Measurements from ENCODE around the gene TPST2. TPM values are rescaled to one million over a fixed set of nuclear protein-coding genes. Genes with fewer than 3 reads are reported as not detected.

Gene TPST2
- total RNA-seq, 4 donors from 2014 or later: 99.2 to 154 (median 121) TPM

GRCh38 chr22:26522012-26522411 is 67.9 kb downstream of the TPST2 start:
- Histone ChIP-seq H3K27me3 (no peaks in the 10 kb centered on the region), H3K4me1 (no peaks in the 10 kb centered on the region), H3K36me3 (peaks cover 7 to 20% of the 10 kb centered on the region in 2 donors), H3K27ac (no peak overlapping the region), H3K4me3 (replicated peaks in 1 of 3) (no peak overlapping the region), H3K9me3 (no peaks in the 10 kb centered on the region)
- TF ChIP-seq CTCF (IDR thresholded peaks at IDR 0.05) (no peak), POLR2A (IDR thresholded peaks at IDR 0.05) (no peak)
- intact Hi-C loops (cut with DNase I): no loop called here
- DNase-seq: no peak
- 96% methylated on average over 2 of the region's 2 CpGs for WGBS, 2 donors

GRCh38 chr22:26517429-26517828 is 72.5 kb downstream of the TPST2 start:
- WGBS, 2 donors: 96 to 98% methylated on average over 5 of the region's 5 CpGs

DNA sequence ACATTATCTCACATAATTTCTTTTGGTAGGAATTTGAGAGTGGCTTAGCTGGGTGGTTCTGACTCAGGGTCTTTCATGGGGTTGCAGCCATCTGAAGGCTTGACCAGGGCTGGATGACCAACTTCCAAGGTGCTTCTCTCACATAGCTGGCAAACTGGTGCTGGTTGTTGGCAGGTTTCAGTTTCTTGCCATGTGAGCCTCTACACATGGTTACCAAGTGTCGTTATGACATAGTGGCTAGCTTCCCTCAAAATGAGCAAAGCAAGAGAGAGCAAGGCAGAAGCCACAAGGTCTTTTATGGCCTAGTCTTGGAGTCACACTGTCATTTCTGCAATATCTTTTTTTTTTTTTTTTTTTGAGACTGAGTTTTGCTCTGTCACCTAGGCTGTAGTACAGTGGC is 73.4 kb downstream of the TPST2 start:
- TF ChIP-seq CTCF (IDR thresholded peaks at IDR 0.05): no peak
- no peak for TF ChIP-seq POLR2A (IDR thresholded peaks at IDR 0.05)
- Histone ChIP-seq H3K36me3 (no peaks in the 10 kb centered on the region), H3K27ac (no peak overlapping the region), H3K4me3 (replicated peaks in 1 of 3) (no peak overlapping the region), H3K27me3 (no peaks in the 10 kb centered on the region), H3K9me3 (no peaks in the 10 kb centered on the region), H3K4me1 (peaks cover 3 to 12% of the 10 kb centered on the region in 2 donors)
- no peak for DNase-seq
- intact Hi-C loops (cut with DNase I): no loop called here
- 75 to 79% methylated on average over 1 of the region's 1 CpG for WGBS, 2 donors

More at GRCh38 chr22:26517429-26517828, 72.5 kb downstream of the TPST2 start:
- TF ChIP-seq POLR2A (IDR thresholded peaks at IDR 0.05): no peak
- Histone ChIP-seq H3K27ac (no peak overlapping the region), H3K4me3 (replicated peaks in 1 of 3) (no peak overlapping the region), H3K9me3 (no peaks in the 10 kb centered on the region), H3K27me3 (no peaks in the 10 kb centered on the region), H3K36me3 (no peaks in the 10 kb centered on the region), H3K4me1 (peaks cover 0 to 10% of the 10 kb centered on the region in 2 donors)
- intact Hi-C loops (cut with DNase I): no loop called here
- DNase-seq: no peak

- DNase-seq: no peak
These were observed 74.0 kb downstream of the TPST2 start for GRCh38 chr22:26515931-26516330.

DNA sequence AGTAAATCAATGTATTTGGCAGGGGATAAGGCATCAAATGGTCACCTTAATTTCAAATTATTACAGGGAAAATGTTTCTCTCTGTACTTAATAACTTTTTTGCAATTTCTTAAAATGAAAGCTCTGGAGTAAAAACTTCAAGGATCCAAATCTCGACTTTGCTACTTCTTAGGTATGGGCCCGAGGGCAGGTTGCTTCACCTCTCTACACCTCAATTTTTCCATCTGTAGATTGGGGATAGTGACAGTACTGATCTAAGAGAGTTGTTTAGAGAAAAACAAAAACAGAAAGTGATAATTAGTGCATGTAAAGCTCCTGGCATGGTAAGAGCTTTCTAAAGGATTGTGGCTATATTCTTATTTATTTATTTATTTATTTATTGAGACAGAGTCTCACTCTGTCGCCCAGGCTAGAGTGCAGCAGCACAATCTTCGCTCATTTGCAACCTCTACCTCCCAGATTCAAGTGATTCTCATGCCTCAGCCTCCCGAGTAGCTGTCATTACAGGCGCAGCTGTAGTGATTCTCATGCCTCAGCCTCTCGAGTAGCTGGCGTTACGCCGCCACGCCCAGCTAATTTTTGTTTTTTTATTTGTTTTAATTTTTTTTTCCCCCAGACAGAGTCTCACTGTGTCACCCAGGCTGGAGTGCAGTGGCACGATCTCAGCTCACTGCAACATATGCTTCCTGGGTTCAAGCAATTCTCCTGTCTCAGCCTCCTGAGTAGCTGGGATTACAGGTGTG is 75.3 kb downstream of the TPST2 start:
- no peak for DNase-seq
- intact Hi-C loops (cut with DNase I): no loop called here
- WGBS, 2 donors: 93 to 94% methylated on average over 12 of the region's 12 CpGs
- TF ChIP-seq CTCF (IDR thresholded peaks at IDR 0.05) (no peak), POLR2A (IDR thresholded peaks at IDR 0.05) (no peak)
- H3K4me3 ChIP-seq (replicated peaks in 1 of 3): no peak overlapping the region
- peaks cover 6 to 21% of the 10 kb centered on the region in 2 donors for H3K4me1 ChIP-seq
- H3K36me3 ChIP-seq: peaks cover 3 to 6% of the 10 kb centered on the region in 2 donors
- H3K9me3 ChIP-seq: no peaks in the 10 kb centered on the region
- no peaks in the 10 kb centered on the region for H3K27me3 ChIP-seq
- H3K27ac ChIP-seq: no peak overlapping the region

More at GRCh38 chr22:26515931-26516330, 74.0 kb downstream of the TPST2 start:
- no peaks in the 10 kb centered on the region for H3K36me3 ChIP-seq
- H3K4me1 ChIP-seq: peaks cover 6 to 18% of the 10 kb centered on the region in 2 donors
- no peaks in the 10 kb centered on the region for H3K9me3 ChIP-seq
- intact Hi-C loops (cut with DNase I): no loop called here
- TF ChIP-seq CTCF (IDR thresholded peaks at IDR 0.05) (no peak), POLR2A (IDR thresholded peaks at IDR 0.05) (no peak)
- H3K27ac ChIP-seq: no peak overlapping the region
- no peak overlapping the region for H3K4me3 ChIP-seq (replicated peaks in 1 of 3)
- no peaks in the 10 kb centered on the region for H3K27me3 ChIP-seq
- WGBS, 2 donors: 85 to 89% methylated on average over 3 of the region's 3 CpGs
